IMR-90 (cell line): ENCODE results near the gene ABCC4. TPM values are rescaled to one million over a fixed set of nuclear protein-coding genes. Genes with fewer than 3 reads are reported as not detected.

Source experiments
- ATAC-seq: fragments of 200-7000 bp; cut with Tn5 transposase; 2 replicates; pipeline ENCODE4 v1.9.1; 2020; ENCODE audit warnings: low read depth, mild to moderate bottlenecking, moderate library complexity
- Bru-seq: library from RNA; stranded (reverse); fragments of 400-500 nt; gene quantifications from one replicate; lab custom pipeline; 2021; lab: Mats Ljungman, UMichigan
- BruChase-seq, 2 experiments: library from RNA; stranded (reverse); fragments of 400-500 nt; gene quantifications; one replicate each; lab custom pipeline; 2021; lab: Mats Ljungman, UMichigan
- BruUV-seq: library from RNA; stranded (reverse); fragments of 400-500 nt; replicated peaks from 2 replicates; lab custom pipeline; 2021; lab: Mats Ljungman, UMichigan
- CTCF ChIA-PET: fragments of 300-600 bp; formaldehyde crosslinking; extraction: SDS; loops from one replicate; lab custom pipeline; 2021; ENCODE audit warnings: antibody characterized with exemption; lab: Yijun Ruan, JAX
- POLR2A ChIA-PET: fragments of 300-600 bp; sonication (Branson Sonifier 250); formaldehyde crosslinking; loops from one replicate; lab custom pipeline; 2022; ENCODE audit warnings: antibody characterized with exemption; ENCODE audit not compliant: unreplicated experiment; lab: Charles Lee
- DNase-seq: peaks from one replicate; pipeline ENCODE4 v3.0.0; 2013
- H2AFZ ChIP-seq: replicated peaks from 2 replicates; pipeline ENCODE3; 2013; ENCODE audit warnings: low read length, mild to moderate bottlenecking; ENCODE audit not compliant: poor library complexity
- H2AK5ac ChIP-seq: 2 replicates; pipeline ENCODE4 v1.6.1; 2013; ENCODE audit warnings: low read depth, low read length, inconsistent platforms
- H2AK9ac ChIP-seq: replicated peaks from 2 replicates; pipeline ENCODE3; 2013; ENCODE audit warnings: mild to moderate bottlenecking, low read depth, low read length, moderate library complexity; ENCODE audit not compliant: poor library complexity
- H2BK120ac ChIP-seq: 2 replicates; pipeline ENCODE4 v1.6.1; 2013; ENCODE audit warnings: low read depth, low read length, inconsistent platforms
- H2BK15ac ChIP-seq: 3 replicates; pipeline ENCODE4 v1.6.1; 2013; ENCODE audit warnings: low read depth, low read length, inconsistent platforms
- H2BK20ac ChIP-seq: 2 replicates; pipeline ENCODE4 v1.6.1; 2013; ENCODE audit warnings: low read depth, mild to moderate bottlenecking, inconsistent platforms, low read length, moderate library complexity
- H2BK5ac ChIP-seq: 2 replicates; pipeline ENCODE4 v1.6.1; 2013; ENCODE audit warnings: mild to moderate bottlenecking, low read depth, low read length, inconsistent platforms; ENCODE audit not compliant: poor library complexity, severe bottlenecking
- H3K14ac ChIP-seq: replicated peaks from 2 replicates; pipeline ENCODE4 v1.6.1; 2013; ENCODE audit warnings: low read depth, low read length, inconsistent platforms
- H3K18ac ChIP-seq: 2 replicates; pipeline ENCODE4 v1.6.1; 2013; ENCODE audit warnings: low read depth, low read length, control low read depth
- H3K23ac ChIP-seq: 2 replicates; pipeline ENCODE4 v1.6.1; 2013; ENCODE audit warnings: low read depth, low read length, inconsistent platforms
- H3K27ac ChIP-seq: 2 replicates; pipeline ENCODE4 v1.5.1; 2013; ENCODE audit warnings: mild to moderate bottlenecking, control low read depth, low read length; ENCODE audit not compliant: insufficient read depth
- H3K27me3 ChIP-seq: 2 replicates; pipeline ENCODE4 v1.6.1; 2013; ENCODE audit warnings: low read length; ENCODE audit not compliant: control insufficient read depth, insufficient read depth
- H3K36me3 ChIP-seq: 2 replicates; pipeline ENCODE4 v1.6.1; 2013; ENCODE audit warnings: low read length, mixed read lengths; ENCODE audit not compliant: control insufficient read depth, insufficient read depth
- H3K4ac ChIP-seq: 2 replicates; pipeline ENCODE4 v1.6.1; 2013; ENCODE audit warnings: low read depth, low read length, inconsistent platforms
- H3K4me1 ChIP-seq: 2 replicates; pipeline ENCODE4 v1.6.1; 2013; ENCODE audit warnings: low read length, mixed read lengths; ENCODE audit not compliant: control insufficient read depth, insufficient read depth
- H3K4me2 ChIP-seq: 2 replicates; pipeline ENCODE4 v1.6.1; 2013; ENCODE audit warnings: low read depth, mild to moderate bottlenecking, control low read depth, low read length, moderate library complexity
- H3K4me3 ChIP-seq: 2 replicates; pipeline ENCODE4 v1.5.1; 2013; ENCODE audit warnings: low read depth, mild to moderate bottlenecking, control low read depth, low read length, moderate library complexity; ENCODE audit not compliant: insufficient read depth
- H3K56ac ChIP-seq: 2 replicates; pipeline ENCODE4 v1.6.1; 2013; ENCODE audit warnings: low read length, inconsistent platforms; ENCODE audit not compliant: insufficient read depth; ENCODE audit errors: extremely low read depth
- H3K79me1 ChIP-seq, 2 experiments: 2 replicates each; pipeline ENCODE4 v1.6.1; 2013; ENCODE audit warnings: low read length in 2 of 2, inconsistent platforms in 1 of 2, low read depth in 1 of 2
- H3K9ac ChIP-seq: 2 replicates; pipeline ENCODE4 v1.6.1; 2013; ENCODE audit warnings: low read depth, low read length, control low read depth
- H3K9me1 ChIP-seq: 2 replicates; pipeline ENCODE4 v1.6.1; 2013; ENCODE audit warnings: low read length, inconsistent platforms; ENCODE audit not compliant: insufficient read depth
- H3K9me3 ChIP-seq: 2 replicates; pipeline ENCODE4 v1.6.1; 2013; ENCODE audit warnings: low read length; ENCODE audit not compliant: control insufficient read depth, insufficient read depth
- H4K20me1 ChIP-seq: 2 replicates; pipeline ENCODE4 v1.6.1; 2013; ENCODE audit warnings: low read length, inconsistent platforms; ENCODE audit not compliant: insufficient read depth
- H4K5ac ChIP-seq: 2 replicates; pipeline ENCODE4 v1.6.1; 2013; ENCODE audit warnings: mild to moderate bottlenecking, low read depth, low read length, control low read depth
- H4K8ac ChIP-seq, 2 experiments: 2 replicates each; pipeline ENCODE4 v1.6.1; 2013; ENCODE audit warnings: low read depth in 2 of 2, low read length in 2 of 2, control low read depth in 1 of 2, inconsistent platforms in 1 of 2
- H4K91ac ChIP-seq: 2 replicates; pipeline ENCODE4 v1.6.1; 2013; ENCODE audit warnings: low read depth, low read length, inconsistent platforms; ENCODE audit not compliant: insufficient read depth
- MAFK ChIP-seq: IDR thresholded peaks from 2 replicates; pipeline ENCODE4 v1.6.1; 2012; ENCODE audit warnings: low read depth, low read length, improper control_type of control experiment
- MXI1 ChIP-seq: IDR thresholded peaks from 2 replicates; pipeline ENCODE4 v1.6.1; 2012; ENCODE audit warnings: low read depth, mild to moderate bottlenecking, low read length, moderate library complexity, borderline replicate concordance
- NFE2L2 ChIP-seq: fragments of 150-350 bp; IDR thresholded peaks from 2 replicates; pipeline ENCODE4 v1.6.1; 2016; ENCODE audit warnings: low read depth, mild to moderate bottlenecking, low read length
- WGBS, 2 experiments: methylation state at CpG; one replicate each; pipeline versions ENCODE4 v1.1.5 to v1.1.7; 2013; ENCODE audit warnings: missing lambda C conversion rate in 2 of 2; ENCODE audit not compliant: insufficient read length in 1 of 2; ENCODE audit errors: extremely low coverage in 2 of 2; 5-methylcytosine and 5-hydroxymethylcytosine counted together
- dilution Hi-C: fragments of 300-500 bp; cut with HindIII; formaldehyde crosslinking; loops from one replicate; pipeline ENCODE4 v1.14.3; 2018; ENCODE audit warnings: low sequenced_read_pairs; ENCODE audit not compliant: unreplicated experiment
- in situ Hi-C: fragments of 300-500 bp; cut with MboI; formaldehyde crosslinking; loops from 3 replicates; pipeline ENCODE4 v1.14.3; 2019; ENCODE audit warnings: low sequenced_read_pairs, inconsistent platforms, mixed read lengths
- intact Hi-C: fragments of 100-400 bp; cut with micrococcal nuclease; formaldehyde crosslinking; loops from 2 replicates; pipeline ENCODE4 v1.10.0; 2022
- long read RNA-seq: library from polyadenylated mRNA; unstranded; transcript quantifications from one replicate; pipeline ENCODE4 v2.0.0, GENCODE V29; 2021; ENCODE audit not compliant: unreplicated experiment
- polyA plus RNA-seq, 3 experiments: library from polyadenylated mRNA; depleted of rRNA; stranded (reverse); fragments of >200 nt; gene quantifications; 2 replicates each; pipeline ENCODE4 v1.2.3, GENCODE V29; 2012; ENCODE audit warnings: low replicate concordance in 1 of 3
- total RNA-seq: library from RNA; depleted of rRNA; stranded (reverse); fragments of >200 nt; gene quantifications from 2 replicates; pipeline ENCODE4 v1.2.3, GENCODE V29; 2012; rRNA removed
- TF ChIP-seq, protein P1 (sequence below): fragments of 150-350 bp; IDR thresholded peaks from 2 replicates; pipeline ENCODE4 v1.6.1; 2016; ENCODE audit warnings: low read depth, mild to moderate bottlenecking, low read length, moderate library complexity, borderline replicate concordance
- TF ChIP-seq, protein P2 (sequence below): conservative IDR thresholded peaks from 2 replicates; pipeline ENCODE4 v1.5.1; 2012; ENCODE audit warnings: mild to moderate bottlenecking, low read depth, low read length, improper control_type of control experiment

Gene ABCC4, protein sequence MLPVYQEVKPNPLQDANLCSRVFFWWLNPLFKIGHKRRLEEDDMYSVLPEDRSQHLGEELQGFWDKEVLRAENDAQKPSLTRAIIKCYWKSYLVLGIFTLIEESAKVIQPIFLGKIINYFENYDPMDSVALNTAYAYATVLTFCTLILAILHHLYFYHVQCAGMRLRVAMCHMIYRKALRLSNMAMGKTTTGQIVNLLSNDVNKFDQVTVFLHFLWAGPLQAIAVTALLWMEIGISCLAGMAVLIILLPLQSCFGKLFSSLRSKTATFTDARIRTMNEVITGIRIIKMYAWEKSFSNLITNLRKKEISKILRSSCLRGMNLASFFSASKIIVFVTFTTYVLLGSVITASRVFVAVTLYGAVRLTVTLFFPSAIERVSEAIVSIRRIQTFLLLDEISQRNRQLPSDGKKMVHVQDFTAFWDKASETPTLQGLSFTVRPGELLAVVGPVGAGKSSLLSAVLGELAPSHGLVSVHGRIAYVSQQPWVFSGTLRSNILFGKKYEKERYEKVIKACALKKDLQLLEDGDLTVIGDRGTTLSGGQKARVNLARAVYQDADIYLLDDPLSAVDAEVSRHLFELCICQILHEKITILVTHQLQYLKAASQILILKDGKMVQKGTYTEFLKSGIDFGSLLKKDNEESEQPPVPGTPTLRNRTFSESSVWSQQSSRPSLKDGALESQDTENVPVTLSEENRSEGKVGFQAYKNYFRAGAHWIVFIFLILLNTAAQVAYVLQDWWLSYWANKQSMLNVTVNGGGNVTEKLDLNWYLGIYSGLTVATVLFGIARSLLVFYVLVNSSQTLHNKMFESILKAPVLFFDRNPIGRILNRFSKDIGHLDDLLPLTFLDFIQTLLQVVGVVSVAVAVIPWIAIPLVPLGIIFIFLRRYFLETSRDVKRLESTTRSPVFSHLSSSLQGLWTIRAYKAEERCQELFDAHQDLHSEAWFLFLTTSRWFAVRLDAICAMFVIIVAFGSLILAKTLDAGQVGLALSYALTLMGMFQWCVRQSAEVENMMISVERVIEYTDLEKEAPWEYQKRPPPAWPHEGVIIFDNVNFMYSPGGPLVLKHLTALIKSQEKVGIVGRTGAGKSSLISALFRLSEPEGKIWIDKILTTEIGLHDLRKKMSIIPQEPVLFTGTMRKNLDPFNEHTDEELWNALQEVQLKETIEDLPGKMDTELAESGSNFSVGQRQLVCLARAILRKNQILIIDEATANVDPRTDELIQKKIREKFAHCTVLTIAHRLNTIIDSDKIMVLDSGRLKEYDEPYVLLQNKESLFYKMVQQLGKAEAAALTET (N-terminal part only)
- 41.4 and 56.1 TPM in 2 replicates for total RNA-seq
- 13.1 and 16.6 TPM in 2 replicates for polyA plus RNA-seq (2012; rRNA removed)
- 6.5 and 6.8 TPM in 2 replicates for polyA plus RNA-seq (2012; cell fraction: cytosol; rRNA removed)
- 8.8 and 30.7 TPM in 2 replicates for polyA plus RNA-seq (2012; cell fraction: nucleus; rRNA removed; ENCODE audit: low replicate concordance)
- percentile 97 among the genes with signal in this experiment for Bru-seq, nascent RNA
- percentile 97 among the genes with signal in this experiment for BruChase-seq, experiment 1, labeled RNA remaining after a 6-hour chase
- percentile 97 among the genes with signal in this experiment for BruChase-seq, experiment 2, labeled RNA remaining after a 2-hour chase
- long read RNA-seq, full-length matches to known transcripts = 41 of 118 reads
- long read RNA-seq, partial matches to known transcripts = 54 of 118 reads
- long read RNA-seq, other reads (novel, unspliced or antisense) = 23 of 118 reads

DNA sequence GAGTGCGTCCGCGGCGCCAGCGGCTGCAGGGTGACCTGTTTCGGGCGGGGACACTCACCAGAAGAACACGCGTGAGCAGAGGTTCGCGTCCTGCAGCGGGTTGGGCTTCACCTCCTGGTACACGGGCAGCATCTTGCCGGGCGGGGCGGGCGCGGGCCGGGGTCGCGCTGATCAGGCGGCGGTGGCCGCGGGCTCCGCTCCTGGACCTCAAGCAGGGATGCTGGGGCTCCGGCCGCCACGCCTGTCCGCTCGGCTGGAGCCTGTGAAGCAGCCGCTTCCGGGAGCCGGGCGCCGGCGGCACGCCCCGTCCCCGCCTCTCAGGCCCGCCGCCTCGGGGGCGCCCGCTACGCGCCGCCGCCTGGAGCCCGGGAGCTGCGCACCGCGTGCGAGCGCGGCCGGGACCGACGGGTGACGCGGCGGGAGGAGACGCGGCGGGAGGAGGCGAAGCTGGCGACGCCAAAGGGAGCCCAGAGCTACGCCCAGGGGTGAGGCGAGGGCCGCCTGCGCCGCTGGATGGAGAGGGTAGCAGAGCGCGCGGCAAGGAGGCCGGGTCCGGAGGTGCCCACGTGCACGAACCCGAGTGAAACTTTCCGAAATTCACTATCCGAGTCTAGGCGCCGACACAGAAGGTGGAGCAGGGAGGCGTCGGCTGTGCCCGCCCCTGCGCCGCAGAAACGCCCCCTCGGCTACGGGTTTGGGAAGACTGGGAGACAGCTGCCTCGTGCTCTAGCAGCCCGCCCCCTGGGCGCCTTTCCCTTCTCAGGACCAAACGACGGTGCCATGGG, at the start of gene ABCC4:
Gene ABCC4 (minus strand): TSS at position 269 of the 785 bp plus-strand sequence. CDS start 137 bp downstream, at position 132.
- CTCF ChIA-PET = interaction anchor here (0.7 to 1.1 kb wide), 3 partner anchors 31 to 96 kb away, joined by 3 to 4 read pairs (median 3); no protein-coding TSS in a partner anchor
- peak within 1 kb of the TSS; percentile 67 for H3K18ac ChIP-seq
- no peaks in the 10 kb centered on the region for H3K27me3 ChIP-seq
- H3K23ac ChIP-seq = peak within 1 kb of the TSS; percentile 96
- no peaks in the 10 kb centered on the region for H3K9me3 ChIP-seq
- H4K8ac ChIP-seq = peak within 1 kb of the TSS; percentile 67 to 98
- dilution Hi-C loops (no loop called here), intact Hi-C loops (loop anchor here (1.0 to 2.0 kb wide), 3 partner anchors 30 to 79 kb away; no protein-coding TSS in a partner anchor), in situ Hi-C loops (no loop called here)
- H3K14ac ChIP-seq = peak within 1 kb of the TSS; percentile 94
- H2AK9ac ChIP-seq = peak within 1 kb of the TSS; percentile 99
- H3K9ac ChIP-seq = peak within 1 kb of the TSS; percentile 98
- 0% methylated on average over 48 of the region's 98 CpGs; no CpG with 5 or more reads in 1 of the 2 experiments for WGBS, 2 experiments
- peak within 1 kb of the TSS; percentile 96 for H3K27ac ChIP-seq
- POLR2A ChIA-PET = interaction anchor here (0.5 to 1.0 kb wide), 4 partner anchors 21 to 98 kb away, joined by 3 to 4 read pairs (median 3); no protein-coding TSS in a partner anchor
- peak within 1 kb of the TSS; percentile 97 for H4K91ac ChIP-seq
- H2AFZ ChIP-seq = peak within 1 kb of the TSS; percentile 92
- peak within 1 kb of the TSS; percentile 85 for H2BK120ac ChIP-seq
- peak within 1 kb of the TSS; percentile 95 for H3K56ac ChIP-seq
- peak within 1 kb of the TSS; percentile 74 for H2BK5ac ChIP-seq
- BruUV-seq = no TSS peak
- peaks cover 12% of the 10 kb centered on the region for H3K36me3 ChIP-seq
- peaks cover 18% of the 10 kb centered on the region for H4K20me1 ChIP-seq
- ATAC-seq = peak; percentile 82
- H3K4me2 ChIP-seq = peak within 1 kb of the TSS; percentile 85
- peak within 1 kb of the TSS; percentile 95 for H3K4ac ChIP-seq
- peak within 1 kb of the TSS; percentile 36 for H4K5ac ChIP-seq
- H3K9me1 ChIP-seq = peaks cover 9% of the 10 kb centered on the region
- H3K79me1 ChIP-seq = peaks cover 20 to 55% of the 10 kb centered on the region in 2 experiments
- H3K4me1 ChIP-seq = peaks cover 18% of the 10 kb centered on the region
- DNase-seq = peak; percentile 72
- H3K4me3 ChIP-seq = peak within 1 kb of the TSS; percentile 78
- peak within 1 kb of the TSS; percentile 86; the same call in 2 of the 3 replicates for H2BK15ac ChIP-seq
- H2AK5ac ChIP-seq = peak within 1 kb of the TSS; percentile 97
- H2BK20ac ChIP-seq = peak within 1 kb of the TSS; percentile 90
- TF ChIP-seq NFE2L2 = no peak
- TF ChIP-seq, protein P1, sequence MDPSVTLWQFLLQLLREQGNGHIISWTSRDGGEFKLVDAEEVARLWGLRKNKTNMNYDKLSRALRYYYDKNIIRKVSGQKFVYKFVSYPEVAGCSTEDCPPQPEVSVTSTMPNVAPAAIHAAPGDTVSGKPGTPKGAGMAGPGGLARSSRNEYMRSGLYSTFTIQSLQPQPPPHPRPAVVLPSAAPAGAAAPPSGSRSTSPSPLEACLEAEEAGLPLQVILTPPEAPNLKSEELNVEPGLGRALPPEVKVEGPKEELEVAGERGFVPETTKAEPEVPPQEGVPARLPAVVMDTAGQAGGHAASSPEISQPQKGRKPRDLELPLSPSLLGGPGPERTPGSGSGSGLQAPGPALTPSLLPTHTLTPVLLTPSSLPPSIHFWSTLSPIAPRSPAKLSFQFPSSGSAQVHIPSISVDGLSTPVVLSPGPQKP = no peak
- no peak for TF ChIP-seq MAFK
- TF ChIP-seq MXI1 = 0 out of 2 replicates have a peak, but pooled peaks have one; percentile 8
- TF ChIP-seq, protein P2, sequence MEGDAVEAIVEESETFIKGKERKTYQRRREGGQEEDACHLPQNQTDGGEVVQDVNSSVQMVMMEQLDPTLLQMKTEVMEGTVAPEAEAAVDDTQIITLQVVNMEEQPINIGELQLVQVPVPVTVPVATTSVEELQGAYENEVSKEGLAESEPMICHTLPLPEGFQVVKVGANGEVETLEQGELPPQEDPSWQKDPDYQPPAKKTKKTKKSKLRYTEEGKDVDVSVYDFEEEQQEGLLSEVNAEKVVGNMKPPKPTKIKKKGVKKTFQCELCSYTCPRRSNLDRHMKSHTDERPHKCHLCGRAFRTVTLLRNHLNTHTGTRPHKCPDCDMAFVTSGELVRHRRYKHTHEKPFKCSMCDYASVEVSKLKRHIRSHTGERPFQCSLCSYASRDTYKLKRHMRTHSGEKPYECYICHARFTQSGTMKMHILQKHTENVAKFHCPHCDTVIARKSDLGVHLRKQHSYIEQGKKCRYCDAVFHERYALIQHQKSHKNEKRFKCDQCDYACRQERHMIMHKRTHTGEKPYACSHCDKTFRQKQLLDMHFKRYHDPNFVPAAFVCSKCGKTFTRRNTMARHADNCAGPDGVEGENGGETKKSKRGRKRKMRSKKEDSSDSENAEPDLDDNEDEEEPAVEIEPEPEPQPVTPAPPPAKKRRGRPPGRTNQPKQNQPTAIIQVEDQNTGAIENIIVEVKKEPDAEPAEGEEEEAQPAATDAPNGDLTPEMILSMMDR = no peak
